Peyer's patch (tissue), 4 donors: ENCODE results near the gene LEPR.
"Not testable (repeated sequence)": the region's sequence is repeated elsewhere in the genome, so short reads cannot be mapped to it uniquely, and the experiment has no call there.

Experiments
- POLR2A ChIP-seq, 2 donors: fragments of 450-650 bp; IDR thresholded peaks; one replicate each; pipeline ENCODE4 v1.5.1; 2017; ENCODE audit warnings: antibody characterized with exemption in 2 of 2, mild to moderate bottlenecking in 2 of 2, moderate library complexity in 2 of 2
- TF ChIP-seq, protein P1 (sequence below), 6 experiments: fragments of 450-650 bp in 4 of 6; fragments of 200-600 bp in 2 of 6; sonication (generic) in 1 of 6; IDR thresholded peaks; one replicate each; pipeline ENCODE4 v1.5.1; 2017 to 2019; ENCODE audit warnings: antibody characterized with exemption in 6 of 6, mild to moderate bottlenecking in 3 of 6, moderate library complexity in 1 of 6

DNA sequence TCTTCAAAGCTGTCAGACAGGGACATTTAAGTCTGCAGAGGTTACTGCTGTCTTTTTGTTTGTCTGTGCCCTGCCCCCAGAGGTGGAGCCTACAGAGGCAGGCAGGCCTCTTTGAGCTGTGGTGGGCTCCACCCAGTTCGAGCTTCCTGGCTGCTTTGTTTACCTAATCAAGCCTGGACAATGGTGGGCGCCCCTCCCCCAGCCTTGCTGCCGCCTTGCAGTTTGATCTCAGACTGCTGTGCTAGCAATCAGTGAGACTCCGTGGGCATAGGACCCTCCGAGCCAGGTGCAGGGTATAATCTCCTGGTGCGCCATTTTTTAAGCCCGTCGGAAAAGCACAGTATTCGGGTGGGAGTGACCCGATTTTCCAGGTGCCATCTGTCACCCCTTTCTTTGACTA lies 35.2 kb downstream of the LEPR start:
- TF ChIP-seq POLR2A (IDR thresholded peaks at IDR 0.05), result not testable (repeated sequence)
- TF ChIP-seq, protein P1, sequence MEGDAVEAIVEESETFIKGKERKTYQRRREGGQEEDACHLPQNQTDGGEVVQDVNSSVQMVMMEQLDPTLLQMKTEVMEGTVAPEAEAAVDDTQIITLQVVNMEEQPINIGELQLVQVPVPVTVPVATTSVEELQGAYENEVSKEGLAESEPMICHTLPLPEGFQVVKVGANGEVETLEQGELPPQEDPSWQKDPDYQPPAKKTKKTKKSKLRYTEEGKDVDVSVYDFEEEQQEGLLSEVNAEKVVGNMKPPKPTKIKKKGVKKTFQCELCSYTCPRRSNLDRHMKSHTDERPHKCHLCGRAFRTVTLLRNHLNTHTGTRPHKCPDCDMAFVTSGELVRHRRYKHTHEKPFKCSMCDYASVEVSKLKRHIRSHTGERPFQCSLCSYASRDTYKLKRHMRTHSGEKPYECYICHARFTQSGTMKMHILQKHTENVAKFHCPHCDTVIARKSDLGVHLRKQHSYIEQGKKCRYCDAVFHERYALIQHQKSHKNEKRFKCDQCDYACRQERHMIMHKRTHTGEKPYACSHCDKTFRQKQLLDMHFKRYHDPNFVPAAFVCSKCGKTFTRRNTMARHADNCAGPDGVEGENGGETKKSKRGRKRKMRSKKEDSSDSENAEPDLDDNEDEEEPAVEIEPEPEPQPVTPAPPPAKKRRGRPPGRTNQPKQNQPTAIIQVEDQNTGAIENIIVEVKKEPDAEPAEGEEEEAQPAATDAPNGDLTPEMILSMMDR (IDR thresholded peaks at IDR 0.05), result not testable (repeated sequence)
